A673 (cell line): ENCODE measurements around the gene NOS1AP. TPM values are rescaled to one million over a fixed set of nuclear protein-coding genes. Genes with fewer than 3 reads are reported as not detected.

Experiments used
- BruUV-seq: library from RNA; stranded (reverse); fragments of 400-500 nt; replicated peaks from 2 replicates; lab custom pipeline; 2021; lab: Mats Ljungman, UMichigan
- CTCF ChIA-PET: fragments of 300-600 bp; sonication (Branson Sonifier 250); formaldehyde crosslinking; loops from one replicate; lab custom pipeline; 2022; ENCODE audit warnings: antibody characterized with exemption; lab: Charles Lee
- POLR2A ChIA-PET: fragments of 300-600 bp; sonication (Branson Sonifier 250); formaldehyde crosslinking; loops from one replicate; lab custom pipeline; 2022; ENCODE audit warnings: antibody characterized with exemption; ENCODE audit not compliant: low non-redundant PET; lab: Charles Lee
- DNase-seq: peaks from one replicate; pipeline ENCODE4 v3.0.0-alpha.2; 2015; ENCODE audit warnings: low spot score
- H3K27ac ChIP-seq: fragments of 200-600 bp; sonication (generic); 2 replicates; pipeline ENCODE4 v1.5.1; 2016; ENCODE audit warnings: mixed run types, low read depth, mild to moderate bottlenecking, mixed read lengths, antibody characterized with exemption, low read length; ENCODE audit not compliant: poor library complexity, severe bottlenecking
- H3K27me3 ChIP-seq: fragments of 200-600 bp; sonication (generic); replicated peaks from 2 replicates; pipeline ENCODE4 v1.6.1; 2017; ENCODE audit warnings: mixed run types, low read depth, mild to moderate bottlenecking, mixed read lengths, antibody characterized with exemption, low read length; ENCODE audit not compliant: insufficient read depth, poor library complexity
- H3K36me3 ChIP-seq: fragments of 200-600 bp; sonication (generic); 2 replicates; pipeline ENCODE4 v1.6.1; 2016; ENCODE audit warnings: mixed run types, mild to moderate bottlenecking, mixed read lengths, antibody characterized with exemption, low read length; ENCODE audit not compliant: insufficient read depth, poor library complexity, severe bottlenecking
- H3K4me1 ChIP-seq: fragments of 200-600 bp; sonication (generic); 2 replicates; pipeline ENCODE4 v1.6.1; 2017; ENCODE audit warnings: mixed run types, mild to moderate bottlenecking, mixed read lengths, antibody characterized with exemption, low read length; ENCODE audit not compliant: insufficient read depth, poor library complexity, severe bottlenecking
- H3K4me3 ChIP-seq: fragments of 200-600 bp; sonication (generic); 2 replicates; pipeline ENCODE4 v1.5.1; 2016; ENCODE audit warnings: low read depth, mixed run types, mild to moderate bottlenecking, mixed read lengths, low read length; ENCODE audit not compliant: poor library complexity, severe bottlenecking
- H3K9me3 ChIP-seq: fragments of 200-600 bp; sonication (generic); 2 replicates; pipeline ENCODE4 v1.6.1; 2016; ENCODE audit warnings: mixed run types, low read depth, mild to moderate bottlenecking, mixed read lengths, antibody characterized with exemption, low read length; ENCODE audit not compliant: poor library complexity, severe bottlenecking
- CTCF ChIP-seq: fragments of 300-800, 200-600 bp; sonication (generic); conservative IDR thresholded peaks from 2 replicates; pipeline ENCODE4 v1.5.1; 2017; ENCODE audit warnings: low read depth, mild to moderate bottlenecking, antibody characterized with exemption, low read length, moderate library complexity, mixed read lengths
- EZH2 ChIP-seq: fragments of 200-600 bp; sonication (generic); IDR thresholded peaks from 2 replicates; pipeline ENCODE4 v1.6.1; 2017; ENCODE audit warnings: borderline replicate concordance, low read depth, mild to moderate bottlenecking, mixed read lengths, antibody characterized with exemption, low read length; ENCODE audit not compliant: poor library complexity, severe bottlenecking
- intact Hi-C: fragments of 100-400 bp; cut with micrococcal nuclease; formaldehyde crosslinking; loops from one replicate; pipeline ENCODE4 v1.10.0; 2022; ENCODE audit not compliant: unreplicated experiment
- total RNA-seq: library from RNA; stranded (reverse); gene quantifications from 2 replicates; pipeline ENCODE4 v1.2.3, GENCODE V29; 2021

Gene NOS1AP
- total RNA-seq, 1 experiment from 2014 or later = 28.0 TPM

- intact Hi-C loops = loop anchor here (1.0 to 10.0 kb wide), 7 partner anchors 111 to 778 kb away; partner anchors contain the start of gene HSD17B7
- peaks cover 16% of the 10 kb centered on the region for H3K4me1 ChIP-seq
- no peaks in the 10 kb centered on the region for H3K9me3 ChIP-seq
- ChIA-PET POLR2A (no interaction called here), CTCF (interaction anchor here (0.6 to 1.3 kb wide), 10 partner anchors 77 to 744 kb away, joined by 3 to 20 read pairs (median 4); no protein-coding TSS in a partner anchor)
- BruUV-seq = no TSS peak
- no peak overlapping the region for H3K4me3 ChIP-seq
- no peak for DNase-seq
- TF ChIP-seq EZH2 (no peak), CTCF (no peak)
- H3K36me3 ChIP-seq = no peaks in the 10 kb centered on the region
- no peaks in the 10 kb centered on the region for H3K27me3 ChIP-seq
- H3K27ac ChIP-seq = peak overlapping the region; percentile 38
Measured at GRCh38 chr1:162056579-162056978, 12.9 kb upstream of the NOS1AP start.

GRCh38 chr1:162059721-162060120, 9.8 kb upstream of the NOS1AP start:
- Histone ChIP-seq H3K36me3 (no peaks in the 10 kb centered on the region), H3K4me3 (no peak overlapping the region), H3K27ac (no peak overlapping the region), H3K9me3 (no peaks in the 10 kb centered on the region), H3K27me3 (no peaks in the 10 kb centered on the region), H3K4me1 (peaks cover 38% of the 10 kb centered on the region)
- BruUV-seq = no TSS peak
- TF ChIP-seq EZH2 = no peak
- TF ChIP-seq CTCF = no peak
- intact Hi-C loops = loop anchor here (5.0 to 10.0 kb wide), 4 partner anchors 108 to 775 kb away; partner anchors contain the start of gene HSD17B7
- CTCF ChIA-PET = no interaction called here
- POLR2A ChIA-PET = no interaction called here
- DNase-seq = no peak

GRCh38 chr1:162060314-162060713, 9.2 kb upstream of the NOS1AP start:
- TF ChIP-seq EZH2 (no peak), CTCF (no peak)
- no peak for DNase-seq
- intact Hi-C loops = no loop called here
- Histone ChIP-seq H3K9me3 (no peaks in the 10 kb centered on the region), H3K36me3 (no peaks in the 10 kb centered on the region), H3K27ac (no peak overlapping the region), H3K4me3 (no peak overlapping the region), H3K4me1 (peaks cover 41% of the 10 kb centered on the region), H3K27me3 (no peaks in the 10 kb centered on the region)
- CTCF ChIA-PET = no interaction called here
- no TSS peak for BruUV-seq
- POLR2A ChIA-PET = no interaction called here
